ENCODE measurements around the gene OR4L1.
"Not testable (repeated sequence)": the region's sequence is repeated elsewhere in the genome, so short reads cannot be mapped to it uniquely, and the experiment has no call there.

OR4L1 gene

GRCh38 chr14:20059745-20060144 is at the start of gene OR4L1:
Gene OR4L1, plus strand, starts transcription at chr14:20060045. Its CDS starts 0 bp downstream, at chr14:20060045.
- DNase-seq, result no peak

GRCh38 chr14:20019257-20019865 is 40.5 kb upstream of the OR4L1 start, which contains the start of gene OR4K14:
Gene OR4K14, minus strand, starts transcription at chr14:20019307. Its CDS starts 4,114 bp downstream, at chr14:20015193.
- DNase-seq, result no peak

- no peak for DNase-seq
Measured at GRCh38 chr14:20031058-20031457, 28.8 kb upstream of the OR4L1 start.

GRCh38 chr14:20035449-20035848 is 24.4 kb upstream of the OR4L1 start:
- no peak for DNase-seq

- no peak for DNase-seq
Measured at GRCh38 chr14:20035938-20036337, 23.9 kb upstream of the OR4L1 start, which contains the start of gene OR4K13. Gene OR4K13, minus strand, starts transcription at chr14:20036038. Its CDS starts 1,280 bp downstream, at chr14:20034758.

- DNase-seq, result no peak
Measured at GRCh38 chr14:20044243-20044642, 15.6 kb upstream of the OR4L1 start.

GRCh38 chr14:20048202-20048601 is 11.6 kb upstream of the OR4L1 start:
- no peak for DNase-seq

- no peak for DNase-seq
Measured at GRCh38 chr14:20092050-20092449, 32.2 kb downstream of the OR4L1 start.

- no peak for DNase-seq
Measured at GRCh38 chr14:20093442-20093841, 33.6 kb downstream of the OR4L1 start.

- not testable (repeated sequence) for DNase-seq
Measured at GRCh38 chr14:20098926-20099770, 39.3 kb downstream of the OR4L1 start.

- no peak for DNase-seq
Measured at GRCh38 chr14:20110438-20110837, 50.6 kb downstream of the OR4L1 start, which contains the start of gene OR4K17. Gene OR4K17, plus strand, starts transcription at chr14:20110739. Its CDS starts 6,761 bp downstream, at chr14:20117500.

Measured in femur (tissue), 1 donor.